Mammary epithelial cell (primary cell): ENCODE data around the gene FAM78B.

Experiments used
- EZH2 ChIP-seq: IDR thresholded peaks from 2 replicates; pipeline ENCODE4 v1.6.1; 2012; ENCODE audit warnings: low read length, inconsistent platforms, borderline replicate concordance
- TF ChIP-seq, protein P1 (sequence below), 2 donors: IDR thresholded peaks in 1 of 2; conservative IDR thresholded peaks in 1 of 2; 2 replicates each; pipeline ENCODE4 v1.5.1; 2011 to 2012; ENCODE audit warnings: inconsistent platforms in 2 of 2, low read length in 2 of 2, mild to moderate bottlenecking in 2 of 2, control low read depth in 1 of 2, low read depth in 1 of 2; ENCODE audit not compliant: insufficient read depth in 1 of 2; ENCODE audit errors: extremely low read depth in 1 of 2

DNA sequence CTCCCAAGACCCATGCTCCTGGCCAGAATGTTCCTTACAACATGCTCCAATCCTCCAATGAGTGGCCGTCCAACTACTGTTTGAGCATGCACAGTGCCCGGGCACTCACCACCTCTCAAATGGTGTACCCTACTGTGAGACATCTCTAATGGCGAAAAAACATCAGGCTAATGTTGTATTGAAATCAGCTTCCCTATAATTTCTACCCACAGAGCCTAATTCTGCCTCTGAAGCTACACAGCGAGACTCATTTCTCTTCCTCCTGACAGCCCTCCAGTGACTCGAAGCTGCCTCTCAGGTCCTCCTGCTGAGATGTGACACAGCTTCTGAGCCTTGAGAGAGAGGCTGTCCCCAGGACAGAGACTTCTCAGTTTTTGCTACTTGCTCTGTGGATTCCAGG is 130.7 kb downstream of the FAM78B start:
- no peak for TF ChIP-seq EZH2
- TF ChIP-seq, protein P1, sequence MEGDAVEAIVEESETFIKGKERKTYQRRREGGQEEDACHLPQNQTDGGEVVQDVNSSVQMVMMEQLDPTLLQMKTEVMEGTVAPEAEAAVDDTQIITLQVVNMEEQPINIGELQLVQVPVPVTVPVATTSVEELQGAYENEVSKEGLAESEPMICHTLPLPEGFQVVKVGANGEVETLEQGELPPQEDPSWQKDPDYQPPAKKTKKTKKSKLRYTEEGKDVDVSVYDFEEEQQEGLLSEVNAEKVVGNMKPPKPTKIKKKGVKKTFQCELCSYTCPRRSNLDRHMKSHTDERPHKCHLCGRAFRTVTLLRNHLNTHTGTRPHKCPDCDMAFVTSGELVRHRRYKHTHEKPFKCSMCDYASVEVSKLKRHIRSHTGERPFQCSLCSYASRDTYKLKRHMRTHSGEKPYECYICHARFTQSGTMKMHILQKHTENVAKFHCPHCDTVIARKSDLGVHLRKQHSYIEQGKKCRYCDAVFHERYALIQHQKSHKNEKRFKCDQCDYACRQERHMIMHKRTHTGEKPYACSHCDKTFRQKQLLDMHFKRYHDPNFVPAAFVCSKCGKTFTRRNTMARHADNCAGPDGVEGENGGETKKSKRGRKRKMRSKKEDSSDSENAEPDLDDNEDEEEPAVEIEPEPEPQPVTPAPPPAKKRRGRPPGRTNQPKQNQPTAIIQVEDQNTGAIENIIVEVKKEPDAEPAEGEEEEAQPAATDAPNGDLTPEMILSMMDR (conservative IDR thresholded peaks at IDR 0.05 in 1 of 2, IDR thresholded peaks at IDR 0.05 in 1 of 2; ENCODE audit: extremely low read depth in 1 of 2, insufficient read depth in 1 of 2, low read depth in 1 of 2, low read length in 2 of 2) = no peak
